ENCODE data around the gene POLDIP2.

The POLDIP2 gene

GRCh38 chr17:28346199-28346580, 11.1 kb downstream of the POLDIP2 start:
- H4K91ac ChIP-seq (ENCODE audit: low read depth, low read length): no peak overlapping the region
- no peak overlapping the region for H2BK5ac ChIP-seq (ENCODE audit: low read depth, low read length, poor library complexity)
- no CpG with 5 or more reads among the region's 2 CpGs for WGBS (ENCODE audit: extremely low coverage, insufficient coverage, insufficient read length)
- H3K4me2 ChIP-seq (ENCODE audit: low read length): no peak overlapping the region
- no peak overlapping the region for H2AK5ac ChIP-seq (ENCODE audit: low read length)
- H3K4me1 ChIP-seq (ENCODE audit: control insufficient read depth in 1 of 2, insufficient read depth in 2 of 2, low read length in 2 of 2): peaks cover 2 to 8% of the 10 kb centered on the region in 2 experiments
- H3K79me1 ChIP-seq (ENCODE audit: low read length): no peaks in the 10 kb centered on the region
- H3K23ac ChIP-seq (ENCODE audit: low read length): no peak overlapping the region
- H3K79me2 ChIP-seq (ENCODE audit: control insufficient read depth, insufficient read depth, low read length, poor library complexity): no peaks in the 10 kb centered on the region
- no peak overlapping the region for H3K4me3 ChIP-seq (ENCODE audit: low read depth, low read length)
- H2BK120ac ChIP-seq (ENCODE audit: insufficient read depth, low read length, poor library complexity): no peak overlapping the region
- peak overlapping the region; percentile 21 for H3K27ac ChIP-seq (ENCODE audit: low read depth, low read length)
- H3K36me3 ChIP-seq (ENCODE audit: control insufficient read depth in 1 of 2, insufficient read depth in 2 of 2, low read length in 2 of 2): peaks cover 68 to 85% of the 10 kb centered on the region in 2 experiments
- H4K8ac ChIP-seq (ENCODE audit: low read depth, low read length): no peak overlapping the region
- no peak overlapping the region for H3K14ac ChIP-seq (ENCODE audit: low read length)
- no peak overlapping the region for H3K4ac ChIP-seq (ENCODE audit: low read depth, low read length)
- no peak for DNase-seq
- H3K27me3 ChIP-seq (ENCODE audit: insufficient read depth, low read length): no peaks in the 10 kb centered on the region
- H2AFZ ChIP-seq (ENCODE audit: insufficient read depth, low read length, poor library complexity): no peak overlapping the region
- H2BK12ac ChIP-seq (ENCODE audit: low read length): no peak overlapping the region
- no peaks in the 10 kb centered on the region for H3K9me3 ChIP-seq (ENCODE audit: insufficient read depth, low read depth, low read length)
- no peak overlapping the region for H3K18ac ChIP-seq (ENCODE audit: low read length)
- no peak overlapping the region for H3K9ac ChIP-seq (ENCODE audit: low read length)
- no peak overlapping the region for H4K12ac ChIP-seq (ENCODE audit: low read depth, low read length)

DNA sequence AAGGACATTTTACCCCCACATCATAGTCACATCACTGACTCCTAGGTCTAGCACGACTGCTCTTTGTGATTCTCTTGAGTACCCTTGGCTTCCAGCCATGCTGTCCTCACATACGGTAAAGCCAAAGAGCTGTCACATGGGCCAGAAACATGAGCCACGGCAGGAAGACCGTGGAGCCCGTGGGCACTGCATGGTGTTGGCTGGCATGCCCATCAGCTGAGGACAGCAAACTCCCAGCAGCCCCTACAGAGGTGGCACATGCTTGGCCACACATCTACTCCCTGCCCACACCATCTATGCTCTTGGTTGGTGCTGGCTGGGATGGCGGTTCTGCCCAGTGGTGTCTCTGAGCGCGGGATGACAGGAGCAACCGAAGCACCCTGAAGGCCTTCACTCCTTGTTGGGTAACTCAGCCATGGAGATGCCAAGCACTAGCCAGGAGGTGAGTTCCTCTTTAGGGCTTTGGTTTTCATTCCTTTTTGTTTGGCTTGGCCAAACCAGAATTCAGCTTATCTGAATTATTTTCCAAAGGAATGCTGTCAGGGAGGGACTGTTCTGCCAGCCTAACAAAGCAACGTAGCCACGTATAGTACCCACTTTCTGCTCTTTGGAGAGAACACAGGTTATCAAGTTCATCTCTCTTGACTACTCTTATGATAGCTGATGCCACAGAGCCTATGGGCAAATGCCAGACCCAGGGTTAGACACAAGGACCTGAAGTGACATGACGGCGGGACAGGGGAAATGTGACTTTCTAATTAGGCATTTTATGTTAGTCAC, 11.7 kb downstream of the POLDIP2 start:
- WGBS (ENCODE audit: extremely low coverage, insufficient coverage, insufficient read length): no CpG with 5 or more reads among the region's 13 CpGs
- H3K79me2 ChIP-seq (ENCODE audit: control insufficient read depth, insufficient read depth, low read length, poor library complexity): no peaks in the 10 kb centered on the region

DNA sequence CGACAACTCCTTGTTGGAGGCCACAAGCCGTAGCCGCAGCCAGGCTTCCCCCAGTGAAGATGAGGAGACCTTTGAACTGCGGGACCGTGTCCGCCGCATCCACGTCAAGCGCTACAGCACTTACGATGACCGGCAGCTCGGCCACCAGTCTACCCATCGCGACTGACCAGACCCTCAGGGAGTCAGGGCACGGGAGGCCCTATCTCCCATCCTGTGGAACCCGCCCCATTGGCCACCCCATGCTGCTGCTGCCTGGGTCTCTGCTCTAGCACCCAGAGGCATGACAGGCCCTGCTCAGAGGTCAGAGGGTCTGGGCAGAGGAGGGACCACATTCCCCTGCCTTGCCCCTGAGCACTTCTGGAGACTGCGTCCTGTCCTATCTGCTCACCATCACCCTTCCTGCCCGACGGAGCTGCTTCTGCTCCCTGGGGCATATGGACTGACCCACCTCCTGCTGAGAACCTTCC, 12.9 kb downstream of the POLDIP2 start:
- Histone ChIP-seq H3K14ac (ENCODE audit: low read length) (no peak overlapping the region), H3K4me3 (ENCODE audit: low read depth, low read length) (no peak overlapping the region), H2BK12ac (ENCODE audit: low read length) (no peak overlapping the region), H3K9me3 (ENCODE audit: insufficient read depth, low read depth, low read length) (peaks cover 2% of the 10 kb centered on the region), H3K27me3 (ENCODE audit: insufficient read depth, low read length) (no peaks in the 10 kb centered on the region), H3K18ac (ENCODE audit: low read length) (no peak overlapping the region), H2BK5ac (ENCODE audit: low read depth, low read length, poor library complexity) (no peak overlapping the region), H3K23ac (ENCODE audit: low read length) (no peak overlapping the region), H3K4ac (ENCODE audit: low read depth, low read length) (no peak overlapping the region), H3K36me3 (ENCODE audit: control insufficient read depth in 1 of 2, insufficient read depth in 2 of 2, low read length in 2 of 2) (peaks cover 74 to 90% of the 10 kb centered on the region in 2 experiments), H3K4me2 (ENCODE audit: low read length) (no peak overlapping the region), H2AK5ac (ENCODE audit: low read length) (no peak overlapping the region), H4K91ac (ENCODE audit: low read depth, low read length) (no peak overlapping the region), H2AFZ (ENCODE audit: insufficient read depth, low read length, poor library complexity) (no peak overlapping the region), H3K27ac (ENCODE audit: low read depth, low read length) (no peak overlapping the region), H4K12ac (ENCODE audit: low read depth, low read length) (no peak overlapping the region), H3K9ac (ENCODE audit: low read length) (no peak overlapping the region), H2BK120ac (ENCODE audit: insufficient read depth, low read length, poor library complexity) (no peak overlapping the region), H3K79me1 (ENCODE audit: low read length) (no peaks in the 10 kb centered on the region), H3K4me1 (ENCODE audit: control insufficient read depth in 1 of 2, insufficient read depth in 2 of 2, low read length in 2 of 2) (peaks cover 2 to 8% of the 10 kb centered on the region in 2 experiments), H4K8ac (ENCODE audit: low read depth, low read length) (no peak overlapping the region), H3K79me2 (ENCODE audit: control insufficient read depth, insufficient read depth, low read length, poor library complexity) (no peaks in the 10 kb centered on the region)
- DNase-seq: no peak
- WGBS (ENCODE audit: extremely low coverage, insufficient coverage, insufficient read length): no CpG with 5 or more reads among the region's 19 CpGs

More for the DNA sequence above, 11.7 kb downstream of the POLDIP2 start:
- Histone ChIP-seq H3K27me3 (ENCODE audit: insufficient read depth, low read length) (no peaks in the 10 kb centered on the region), H2BK5ac (ENCODE audit: low read depth, low read length, poor library complexity) (no peak overlapping the region), H3K14ac (ENCODE audit: low read length) (no peak overlapping the region), H4K12ac (ENCODE audit: low read depth, low read length) (no peak overlapping the region), H3K27ac (ENCODE audit: low read depth, low read length) (no peak overlapping the region), H3K4me1 (ENCODE audit: control insufficient read depth in 1 of 2, insufficient read depth in 2 of 2, low read length in 2 of 2) (peaks cover 2 to 8% of the 10 kb centered on the region in 2 experiments), H2BK12ac (ENCODE audit: low read length) (no peak overlapping the region), H3K4me2 (ENCODE audit: low read length) (no peak overlapping the region), H3K23ac (ENCODE audit: low read length) (no peak overlapping the region), H2BK120ac (ENCODE audit: insufficient read depth, low read length, poor library complexity) (no peak overlapping the region), H3K18ac (ENCODE audit: low read length) (no peak overlapping the region), H3K4ac (ENCODE audit: low read depth, low read length) (no peak overlapping the region), H2AK5ac (ENCODE audit: low read length) (no peak overlapping the region), H3K9me3 (ENCODE audit: insufficient read depth, low read depth, low read length) (no peaks in the 10 kb centered on the region), H4K8ac (ENCODE audit: low read depth, low read length) (no peak overlapping the region), H3K9ac (ENCODE audit: low read length) (no peak overlapping the region), H4K91ac (ENCODE audit: low read depth, low read length) (no peak overlapping the region), H3K79me1 (ENCODE audit: low read length) (no peaks in the 10 kb centered on the region), H2AFZ (ENCODE audit: insufficient read depth, low read length, poor library complexity) (no peak overlapping the region), H3K36me3 (ENCODE audit: control insufficient read depth in 1 of 2, insufficient read depth in 2 of 2, low read length in 2 of 2) (peaks cover 68 to 85% of the 10 kb centered on the region in 2 experiments), H3K4me3 (ENCODE audit: low read depth, low read length) (no peak overlapping the region)
- DNase-seq: peak; percentile 77

- Histone ChIP-seq H2BK5ac (ENCODE audit: low read depth, low read length, poor library complexity) (no peak overlapping the region), H3K36me3 (ENCODE audit: control insufficient read depth in 1 of 2, insufficient read depth in 2 of 2, low read length in 2 of 2) (peaks cover 75 to 92% of the 10 kb centered on the region in 2 experiments), H3K4ac (ENCODE audit: low read depth, low read length) (no peak overlapping the region), H2AFZ (ENCODE audit: insufficient read depth, low read length, poor library complexity) (no peak overlapping the region), H3K27me3 (ENCODE audit: insufficient read depth, low read length) (no peaks in the 10 kb centered on the region), H4K8ac (ENCODE audit: low read depth, low read length) (no peak overlapping the region), H2BK12ac (ENCODE audit: low read length) (no peak overlapping the region), H3K79me2 (ENCODE audit: control insufficient read depth, insufficient read depth, low read length, poor library complexity) (no peaks in the 10 kb centered on the region), H3K9ac (ENCODE audit: low read length) (no peak overlapping the region), H3K4me2 (ENCODE audit: low read length) (no peak overlapping the region), H2BK120ac (ENCODE audit: insufficient read depth, low read length, poor library complexity) (no peak overlapping the region), H3K4me3 (ENCODE audit: low read depth, low read length) (no peak overlapping the region), H3K18ac (ENCODE audit: low read length) (no peak overlapping the region), H4K12ac (ENCODE audit: low read depth, low read length) (no peak overlapping the region), H3K4me1 (ENCODE audit: control insufficient read depth in 1 of 2, insufficient read depth in 2 of 2, low read length in 2 of 2) (peaks cover 2 to 8% of the 10 kb centered on the region in 2 experiments), H3K79me1 (ENCODE audit: low read length) (no peaks in the 10 kb centered on the region), H2AK5ac (ENCODE audit: low read length) (no peak overlapping the region), H3K23ac (ENCODE audit: low read length) (no peak overlapping the region), H3K14ac (ENCODE audit: low read length) (no peak overlapping the region), H3K27ac (ENCODE audit: low read depth, low read length) (no peak overlapping the region), H4K91ac (ENCODE audit: low read depth, low read length) (no peak overlapping the region), H3K9me3 (ENCODE audit: insufficient read depth, low read depth, low read length) (peaks cover 2% of the 10 kb centered on the region)
- no CpG with 5 or more reads among the region's 9 CpGs for WGBS (ENCODE audit: extremely low coverage, insufficient coverage, insufficient read length)
- peak in 1 of 2 donors; percentile 12 for DNase-seq
Measured at GRCh38 chr17:28344011-28344410, 13.3 kb downstream of the POLDIP2 start.

Measured in trophoblast cell (in vitro differentiated cells and primary cell).